ENCODE results near the gene CRYBG2.
"Not testable (repeated sequence)": the region's sequence is repeated elsewhere in the genome, so short reads cannot be mapped to it uniquely, and the experiment has no call there.

CRYBG2 gene

GRCh38 chr1:26353976-26354820 lies at the start of gene CRYBG2:
TSS of gene CRYBG2 (minus strand) at chr1:26354130. CDS start at chr1:26346657, 7,473 bp downstream.
- in situ Hi-C loops (cut with MboI; ENCODE audit: low sequenced_read_pairs), result no loop called here

- in situ Hi-C loops (cut with MboI; ENCODE audit: low sequenced_read_pairs), result no loop called here
Observed at GRCh38 chr1:26403656-26404055, 49.7 kb upstream of the CRYBG2 start.

GRCh38 chr1:26401891-26402290 lies 48.0 kb upstream of the CRYBG2 start:
- in situ Hi-C loops (cut with MboI; ENCODE audit: low sequenced_read_pairs), result no loop called here

- in situ Hi-C loops (cut with MboI; ENCODE audit: low sequenced_read_pairs), result loop anchor here (10.0 kb wide), 1 partner anchor 294 kb away; no protein-coding TSS in a partner anchor
Observed at GRCh38 chr1:26399034-26399433, 45.1 kb upstream of the CRYBG2 start.

GRCh38 chr1:26395754-26396153 lies 41.8 kb upstream of the CRYBG2 start:
- in situ Hi-C loops (cut with MboI; ENCODE audit: low sequenced_read_pairs), result loop anchor here (10.0 kb wide), 1 partner anchor 291 kb away; no protein-coding TSS in a partner anchor

GRCh38 chr1:26391450-26391849 lies 37.5 kb upstream of the CRYBG2 start:
- in situ Hi-C loops (cut with MboI; ENCODE audit: low sequenced_read_pairs), result loop anchor here (10.0 kb wide), 1 partner anchor 287 kb away; no protein-coding TSS in a partner anchor

- in situ Hi-C loops (cut with MboI; ENCODE audit: low sequenced_read_pairs), result loop anchor here (10.0 kb wide), 1 partner anchor 285 kb away; no protein-coding TSS in a partner anchor
Observed at GRCh38 chr1:26389604-26390247, 35.8 kb upstream of the CRYBG2 start.

- in situ Hi-C loops (cut with MboI; ENCODE audit: low sequenced_read_pairs), result no loop called here
Observed at GRCh38 chr1:26388791-26389445, 35.0 kb upstream of the CRYBG2 start.

GRCh38 chr1:26387447-26387846 lies 33.5 kb upstream of the CRYBG2 start:
- in situ Hi-C loops (cut with MboI; ENCODE audit: low sequenced_read_pairs), result no loop called here

GRCh38 chr1:26385063-26385462 lies 31.1 kb upstream of the CRYBG2 start:
- in situ Hi-C loops (cut with MboI; ENCODE audit: low sequenced_read_pairs), result not testable (repeated sequence)

- in situ Hi-C loops (cut with MboI; ENCODE audit: low sequenced_read_pairs), result no loop called here
Observed at GRCh38 chr1:26384076-26384475, 30.1 kb upstream of the CRYBG2 start.

- in situ Hi-C loops (cut with MboI; ENCODE audit: low sequenced_read_pairs), result no loop called here
Observed at GRCh38 chr1:26378879-26379251, 24.9 kb upstream of the CRYBG2 start.

- in situ Hi-C loops (cut with MboI; ENCODE audit: low sequenced_read_pairs), result no loop called here
Observed at GRCh38 chr1:26378088-26378878, 24.4 kb upstream of the CRYBG2 start.

- in situ Hi-C loops (cut with MboI; ENCODE audit: low sequenced_read_pairs), result no loop called here
Observed at GRCh38 chr1:26376050-26376449, 22.1 kb upstream of the CRYBG2 start.

- in situ Hi-C loops (cut with MboI; ENCODE audit: low sequenced_read_pairs), result no loop called here
Observed at GRCh38 chr1:26375081-26375480, 21.2 kb upstream of the CRYBG2 start.

GRCh38 chr1:26374361-26374760 lies 20.4 kb upstream of the CRYBG2 start:
- in situ Hi-C loops (cut with MboI; ENCODE audit: low sequenced_read_pairs), result not testable (repeated sequence)

- in situ Hi-C loops (cut with MboI; ENCODE audit: low sequenced_read_pairs), result no loop called here
Observed at GRCh38 chr1:26373789-26374188, 19.9 kb upstream of the CRYBG2 start.

GRCh38 chr1:26373281-26373680 lies 19.4 kb upstream of the CRYBG2 start:
- in situ Hi-C loops (cut with MboI; ENCODE audit: low sequenced_read_pairs), result no loop called here

GRCh38 chr1:26372611-26373010 lies 18.7 kb upstream of the CRYBG2 start, which contains the start of gene ZNF683:
TSS of gene ZNF683 (minus strand) at chr1:26372750. CDS start at chr1:26368571, 4,179 bp downstream.
- in situ Hi-C loops (cut with MboI; ENCODE audit: low sequenced_read_pairs), result not testable (repeated sequence)

- in situ Hi-C loops (cut with MboI; ENCODE audit: low sequenced_read_pairs), result no loop called here
Observed at GRCh38 chr1:26372039-26372438, 18.1 kb upstream of the CRYBG2 start.

Measured in HL-60/S4 treated with phorbol 12-myristate 13-acetate at 8.2 ng/mL for 4 days and 3 days (cell line).